HEK293 (cell line): Measurements from ENCODE around the gene SGMS1.

Experiments used
- CTCF ChIA-PET: fragments of 350-600 bp; formaldehyde crosslinking; extraction: SDS; loops from one replicate; lab custom pipeline; 2021; ENCODE audit warnings: antibody characterized with exemption; lab: Yijun Ruan, JAX
- POLR2A ChIA-PET: fragments of 300-600 bp; formaldehyde crosslinking; extraction: SDS; loops from one replicate; lab custom pipeline; 2020; ENCODE audit warnings: antibody characterized with exemption, inconsistent platforms; lab: Yijun Ruan, JAX
- H3K27ac ChIP-seq: fragments of 200-500 bp; sonication (Bioruptor generic); 2 replicates; pipeline ENCODE4 v1.5.1; 2014; ENCODE audit warnings: low read depth, low read length, control low read depth, inconsistent platforms; ENCODE audit errors: extremely low read depth
- H3K36me3 ChIP-seq, 2 experiments: fragments of 200-500 bp in 1 of 2; sonication (Bioruptor generic) in 1 of 2; 1 replicate in 1 of 2; 2 replicates in 1 of 2; pipeline ENCODE4 v1.5.1; 2014 to 2017; ENCODE audit warnings: inconsistent platforms in 2 of 2, low read length in 2 of 2; ENCODE audit not compliant: control insufficient read depth in 2 of 2, insufficient read depth in 1 of 2
- H3K4me1 ChIP-seq: fragments of 200-500 bp; sonication (Bioruptor generic); 2 replicates; pipeline ENCODE4 v1.5.1; 2014; ENCODE audit warnings: mild to moderate bottlenecking, low read length, inconsistent platforms; ENCODE audit not compliant: control insufficient read depth, insufficient read depth
- H3K4me3 ChIP-seq: 2 replicates; pipeline ENCODE4 v1.5.1; 2011; ENCODE audit warnings: low read depth, mild to moderate bottlenecking, control low read depth, low read length, moderate library complexity
- H3K9me3 ChIP-seq: fragments of 200-500 bp; sonication (Bioruptor generic); 2 replicates; pipeline ENCODE4 v1.5.1; 2014; ENCODE audit warnings: low read depth, low read length, inconsistent platforms; ENCODE audit not compliant: control insufficient read depth, insufficient read depth
- MEIS1 ChIP-seq: sonication (generic); formaldehyde crosslinking; IDR thresholded peaks from 2 replicates; pipeline ENCODE4 v1.8.1; 2022; ENCODE audit warnings: missing genetic modification reagents, mild to moderate bottlenecking, borderline replicate concordance
- PRDM10 ChIP-seq: fragments of 450-650 bp; formaldehyde crosslinking; IDR thresholded peaks from 2 replicates; pipeline ENCODE4 v1.5.1; 2016; ENCODE audit warnings: missing biosample characterization, missing genetic modification characterization
- SP2 ChIP-seq: fragments of 450-650 bp; formaldehyde crosslinking; IDR thresholded peaks from 2 replicates; pipeline ENCODE4 v1.5.1; 2016; ENCODE audit warnings: missing biosample characterization, missing genetic modification characterization
- YY1 ChIP-seq: fragments of 450-650 bp; formaldehyde crosslinking; IDR thresholded peaks from 2 replicates; pipeline ENCODE4 v1.5.1; 2018; ENCODE audit warnings: missing biosample characterization, missing genetic modification characterization
- ZNF132 ChIP-seq: fragments of 450-650 bp; formaldehyde crosslinking; IDR thresholded peaks from 2 replicates; pipeline ENCODE4 v1.5.1; 2017; ENCODE audit warnings: missing biosample characterization, missing genetic modification characterization, borderline replicate concordance
- ZNF157 ChIP-seq: fragments of 450-650 bp; formaldehyde crosslinking; IDR thresholded peaks from 2 replicates; pipeline ENCODE4 v1.5.1; 2016; ENCODE audit warnings: missing biosample characterization, missing genetic modification characterization
- ZNF16 ChIP-seq: fragments of 450-650 bp; formaldehyde crosslinking; IDR thresholded peaks from 2 replicates; pipeline ENCODE4 v1.5.1; 2016; ENCODE audit warnings: low read depth, missing biosample characterization, missing genetic modification characterization
- ZNF169 ChIP-seq: fragments of 450-650 bp; formaldehyde crosslinking; IDR thresholded peaks from 2 replicates; pipeline ENCODE4 v1.5.1; 2016; ENCODE audit warnings: missing biosample characterization, missing genetic modification characterization
- ZNF280D ChIP-seq: fragments of 450-650 bp; formaldehyde crosslinking; IDR thresholded peaks from 2 replicates; pipeline ENCODE4 v1.5.1; 2016; ENCODE audit warnings: missing biosample characterization, missing genetic modification characterization
- ZNF324 ChIP-seq: fragments of 450-650 bp; formaldehyde crosslinking; IDR thresholded peaks from 2 replicates; pipeline ENCODE4 v1.5.1; 2016; ENCODE audit warnings: missing biosample characterization, missing genetic modification characterization
- ZNF354C ChIP-seq: fragments of 450-650 bp; formaldehyde crosslinking; IDR thresholded peaks from 2 replicates; pipeline ENCODE4 v1.5.1; 2016; ENCODE audit warnings: missing biosample characterization, missing genetic modification characterization, low read depth, borderline replicate concordance
- ZNF404 ChIP-seq: fragments of 450-650 bp; formaldehyde crosslinking; IDR thresholded peaks from 2 replicates; pipeline ENCODE4 v1.5.1; 2017; ENCODE audit warnings: missing biosample characterization, missing genetic modification characterization
- ZNF48 ChIP-seq: fragments of 450-650 bp; formaldehyde crosslinking; IDR thresholded peaks from 2 replicates; pipeline ENCODE4 v1.5.1; 2016; ENCODE audit warnings: missing biosample characterization, missing genetic modification characterization
- ZNF600 ChIP-seq: fragments of 450-650 bp; formaldehyde crosslinking; IDR thresholded peaks from 2 replicates; pipeline ENCODE4 v1.5.1; 2016; ENCODE audit warnings: missing biosample characterization, missing genetic modification characterization
- ZNF768 ChIP-seq: fragments of 450-650 bp; formaldehyde crosslinking; IDR thresholded peaks from 2 replicates; pipeline ENCODE4 v1.5.1; 2018; ENCODE audit warnings: missing biosample characterization, mild to moderate bottlenecking, missing genetic modification characterization
- ZNF843 ChIP-seq: fragments of 450-650 bp; formaldehyde crosslinking; IDR thresholded peaks from 2 replicates; pipeline ENCODE4 v1.5.1; 2016; ENCODE audit warnings: missing biosample characterization, missing genetic modification characterization
- ZSCAN16 ChIP-seq: fragments of 450-650 bp; formaldehyde crosslinking; IDR thresholded peaks from 2 replicates; pipeline ENCODE4 v1.5.1; 2016; ENCODE audit warnings: missing biosample characterization, missing genetic modification characterization

SGMS1 gene

GRCh38 chr10:50315424-50315823 is 308.3 kb downstream of the SGMS1 start:
- no peak overlapping the region for H3K4me3 ChIP-seq
- ChIA-PET CTCF (no interaction called here), POLR2A (no interaction called here)
- no peak overlapping the region for H3K27ac ChIP-seq
- TF ChIP-seq ZNF324 (tag by site-specific recombination), result no peak
- no peaks in the 10 kb centered on the region for H3K9me3 ChIP-seq
- H3K36me3 ChIP-seq, result peaks cover 0 to 6% of the 10 kb centered on the region in 2 experiments; a peak in 1 of 3 replicates
- H3K4me1 ChIP-seq, result no peaks in the 10 kb centered on the region

- H3K27ac ChIP-seq, result no peak overlapping the region
- H3K4me3 ChIP-seq, result no peak overlapping the region
- CTCF ChIA-PET, result interaction anchor here (0.9 kb wide), 1 partner anchor 39 kb away, joined by 3 read pairs; no protein-coding TSS in a partner anchor
- H3K36me3 ChIP-seq, result peaks cover 0 to 6% of the 10 kb centered on the region in 2 experiments; a peak in 1 of 3 replicates
- H3K9me3 ChIP-seq, result no peaks in the 10 kb centered on the region
- POLR2A ChIA-PET, result no interaction called here
- H3K4me1 ChIP-seq, result no peaks in the 10 kb centered on the region
- TF ChIP-seq ZNF404 (tag by site-specific recombination) (no peak), MEIS1 (CRISPR knock-in tag) (no peak), ZSCAN16 (tag by site-specific recombination) (no peak), SP2 (tag by site-specific recombination) (no peak), ZNF16 (no peak), ZNF600 (tag by site-specific recombination) (no peak), ZNF354C (tag by site-specific recombination) (no peak), ZNF132 (tag by site-specific recombination) (no peak), YY1 (tag by site-specific recombination) (no peak)
Observed at GRCh38 chr10:50314169-50315071, 309.3 kb downstream of the SGMS1 start.

- no peaks in the 10 kb centered on the region for H3K9me3 ChIP-seq
- CTCF ChIA-PET, result interaction anchor here (0.6 to 1.0 kb wide), 3 partner anchors 18 to 88 kb away, joined by 3 to 4 read pairs (median 3); no protein-coding TSS in a partner anchor
- H3K27ac ChIP-seq, result no peak overlapping the region
- H3K36me3 ChIP-seq, result peaks cover 0 to 6% of the 10 kb centered on the region in 2 experiments; a peak in 1 of 3 replicates
- TF ChIP-seq YY1 (tag by site-specific recombination), result no peak
- no peak for TF ChIP-seq ZNF843 (tag by site-specific recombination)
- POLR2A ChIA-PET, result no interaction called here
- no peak overlapping the region for H3K4me3 ChIP-seq
- H3K4me1 ChIP-seq, result no peaks in the 10 kb centered on the region
Observed at GRCh38 chr10:50312464-50313437, 311.0 kb downstream of the SGMS1 start.

GRCh38 chr10:50310560-50311174 is 313.1 kb downstream of the SGMS1 start:
- ChIA-PET POLR2A (no interaction called here), CTCF (interaction anchor here (0.5 to 1.5 kb wide), 5 partner anchors 15 to 697 kb away, joined by 3 to 7 read pairs (median 4); partner anchors contain the start of gene CHAT)
- H3K27ac ChIP-seq, result no peak overlapping the region
- H3K36me3 ChIP-seq, result peaks cover 0 to 14% of the 10 kb centered on the region in 2 experiments; a peak in 1 of 3 replicates
- no peaks in the 10 kb centered on the region for H3K4me1 ChIP-seq
- H3K9me3 ChIP-seq, result no peaks in the 10 kb centered on the region
- H3K4me3 ChIP-seq, result no peak overlapping the region
- no peak for TF ChIP-seq ZNF768 (tag by site-specific recombination)
- TF ChIP-seq ZNF280D (tag by site-specific recombination), result no peak
- TF ChIP-seq PRDM10 (tag by site-specific recombination), result no peak
- TF ChIP-seq ZNF132 (tag by site-specific recombination), result no peak
- TF ChIP-seq ZNF169, result no peak
- no peak for TF ChIP-seq ZNF48
- TF ChIP-seq ZNF16, result no peak
- no peak for TF ChIP-seq ZNF157
